Vagina (tissue), 2 donors: ENCODE measurements around the gene PLSCR1. TPM values are rescaled to one million over a fixed set of nuclear protein-coding genes. Genes with fewer than 3 reads are reported as not detected.
A peak's percentile ranks its signal among the peaks of the same experiment; 100 is the strongest.

Experiments
- DNase-seq, 2 donors: peaks; one replicate each; pipeline ENCODE4 v3.0.0-alpha.2; 2017; ENCODE audit errors: extremely low spot score in 2 of 2
- H3K27ac ChIP-seq: fragments of 200-600 bp; sonication (generic); one replicate; pipeline ENCODE4 v1.5.1; 2019
- H3K27me3 ChIP-seq: fragments of 200-600 bp; sonication (generic); one replicate; pipeline ENCODE4 v1.5.1; 2019
- H3K36me3 ChIP-seq, 2 donors: fragments of 200-600 bp; sonication (generic); one replicate each; pipeline ENCODE4 v1.5.1; 2017 to 2019
- H3K4me1 ChIP-seq: fragments of 200-600 bp; sonication (generic); one replicate; pipeline ENCODE4 v1.5.1; 2019
- H3K4me3 ChIP-seq, 2 donors: fragments of 200-600 bp; sonication (generic); 1 replicate in 1 of 2; 2 replicates in 1 of 2; pipeline ENCODE4 v1.5.1; 2016 to 2019
- H3K9me3 ChIP-seq: fragments of 200-600 bp; sonication (generic); one replicate; pipeline ENCODE4 v1.5.1; 2019
- CTCF ChIP-seq, 3 experiments: fragments of 450-650 bp in 2 of 3; fragments of 200-600 bp in 1 of 3; sonication (generic) in 1 of 3; IDR thresholded peaks; one replicate each; pipeline ENCODE4 v1.5.1; 2017 to 2019; ENCODE audit warnings: antibody characterized with exemption in 3 of 3, mild to moderate bottlenecking in 2 of 3, moderate library complexity in 2 of 3
- POLR2A ChIP-seq, 2 donors: fragments of 450-650 bp; IDR thresholded peaks; one replicate each; pipeline ENCODE4 v1.6.1; 2017; ENCODE audit warnings: antibody characterized with exemption in 2 of 2, mild to moderate bottlenecking in 2 of 2, moderate library complexity in 2 of 2
- POLR2AphosphoS5 ChIP-seq, 2 donors: sonication (generic); formaldehyde crosslinking; IDR thresholded peaks; one replicate each; pipeline ENCODE4 v1.9.0; 2017; ENCODE audit warnings: antibody characterized with exemption in 2 of 2, mild to moderate bottlenecking in 2 of 2, low read depth in 1 of 2; ENCODE audit not compliant: insufficient read depth in 1 of 2
- intact Hi-C: fragments of 100-400 bp; cut with DNase I; formaldehyde crosslinking; loops from one replicate; pipeline ENCODE4 v1.15.1; 2023
- total RNA-seq: library from RNA; depleted of rRNA; stranded (reverse); fragments of >200 nt; gene quantifications from one replicate; pipeline ENCODE4 v1.2.3, GENCODE V29; 2016

PLSCR1 gene
- total RNA-seq, 1 donor from 2014 or later: 78.1 TPM

GRCh38 chr3:146555311-146555710 is 10.9 kb upstream of the PLSCR1 start:
- Histone ChIP-seq H3K27me3 (no peaks in the 10 kb centered on the region), H3K4me1 (no peaks in the 10 kb centered on the region), H3K27ac (no peak overlapping the region), H3K4me3 (no peak overlapping the region), H3K36me3 (no peaks in the 10 kb centered on the region), H3K9me3 (no peaks in the 10 kb centered on the region)
- no peak for DNase-seq
- intact Hi-C loops: loop anchor here (10.0 kb wide), 1 partner anchor 221 kb away; no protein-coding TSS in a partner anchor
- TF ChIP-seq CTCF (IDR thresholded peaks at IDR 0.05): no peak
- no peak for TF ChIP-seq POLR2AphosphoS5 (IDR thresholded peaks at IDR 0.05; ENCODE audit: insufficient read depth in 1 of 2, low read depth in 1 of 2)
- TF ChIP-seq POLR2A (IDR thresholded peaks at IDR 0.05): no peak

GRCh38 chr3:146554151-146554760 is 9.8 kb upstream of the PLSCR1 start:
- Histone ChIP-seq H3K27ac (no peak overlapping the region), H3K4me3 (no peak overlapping the region), H3K27me3 (no peaks in the 10 kb centered on the region), H3K4me1 (no peaks in the 10 kb centered on the region), H3K36me3 (no peaks in the 10 kb centered on the region), H3K9me3 (no peaks in the 10 kb centered on the region)
- TF ChIP-seq POLR2AphosphoS5 (IDR thresholded peaks at IDR 0.05; ENCODE audit: insufficient read depth in 1 of 2, low read depth in 1 of 2) (no peak), POLR2A (IDR thresholded peaks at IDR 0.05) (no peak), CTCF (IDR thresholded peaks at IDR 0.05) (no peak)
- no peak for DNase-seq
- intact Hi-C loops: loop anchor here (10.0 kb wide), 1 partner anchor 219 kb away; no protein-coding TSS in a partner anchor

- H3K4me1 ChIP-seq: no peaks in the 10 kb centered on the region
- intact Hi-C loops: loop anchor here (10.0 kb wide), 1 partner anchor 216 kb away; no protein-coding TSS in a partner anchor
- H3K27me3 ChIP-seq: no peaks in the 10 kb centered on the region
- no peaks in the 10 kb centered on the region for H3K9me3 ChIP-seq
- no peaks in the 10 kb centered on the region for H3K36me3 ChIP-seq
- H3K4me3 ChIP-seq: peak overlapping the region in 1 of 2 donors; percentile 8
- no peak overlapping the region for H3K27ac ChIP-seq
- DNase-seq: no peak
- TF ChIP-seq POLR2A (IDR thresholded peaks at IDR 0.05) (no peak), POLR2AphosphoS5 (IDR thresholded peaks at IDR 0.05; ENCODE audit: insufficient read depth in 1 of 2, low read depth in 1 of 2) (no peak), CTCF (IDR thresholded peaks at IDR 0.05) (no peak)
Measured at GRCh38 chr3:146550743-146551510, 6.5 kb upstream of the PLSCR1 start.

GRCh38 chr3:146550070-146550615 is 5.7 kb upstream of the PLSCR1 start:
- H3K9me3 ChIP-seq: no peaks in the 10 kb centered on the region
- H3K27ac ChIP-seq: no peak overlapping the region
- peak overlapping the region in 1 of 2 donors; percentile 8 for H3K4me3 ChIP-seq
- TF ChIP-seq CTCF (IDR thresholded peaks at IDR 0.05) (no peak), POLR2AphosphoS5 (IDR thresholded peaks at IDR 0.05; ENCODE audit: insufficient read depth in 1 of 2, low read depth in 1 of 2) (no peak), POLR2A (IDR thresholded peaks at IDR 0.05) (no peak)
- no peaks in the 10 kb centered on the region for H3K4me1 ChIP-seq
- no peak for DNase-seq
- H3K27me3 ChIP-seq: no peaks in the 10 kb centered on the region
- intact Hi-C loops: loop anchor here (10.0 kb wide), 1 partner anchor 215 kb away; no protein-coding TSS in a partner anchor
- no peaks in the 10 kb centered on the region for H3K36me3 ChIP-seq
